ENCODE results near the gene TUFM. TPM values are rescaled to one million over a fixed set of nuclear protein-coding genes. Genes with fewer than 3 reads are reported as not detected.

The TUFM gene
- total and polyA plus RNA-seq, 2 experiments from 2014 or later = 192 to 248 TPM

- TF ChIP-seq REST (IDR thresholded peaks at IDR 0.05; ENCODE audit: unreplicated experiment) = no peak
- TF ChIP-seq ZNF114 (CRISPR knock-in tag; IDR thresholded peaks at IDR 0.05) = no peak
- no peak for TF ChIP-seq JUNB (IDR thresholded peaks at IDR 0.05; ENCODE audit: unreplicated experiment)
- TF ChIP-seq CTCF (conservative IDR thresholded peaks at IDR 0.05; ENCODE audit: low read depth in 2 of 2) = no peak
- no peak for TF ChIP-seq NANOG (IDR thresholded peaks at IDR 0.05; ENCODE audit: borderline replicate concordance)
- no peak for TF ChIP-seq ETS1 (IDR thresholded peaks at IDR 0.05)
- TF ChIP-seq POLR2AphosphoS5 (IDR thresholded peaks at IDR 0.05; ENCODE audit: low read depth) = no peak
Measured at GRCh38 chr16:28836761-28837064, 9.4 kb downstream of the TUFM start (continued).

- no peak overlapping the region for H3K4me3 ChIP-seq
- H2AFZ ChIP-seq = no peak overlapping the region
- peaks cover 25% of the 10 kb centered on the region for H3F3A ChIP-seq (replicated peaks; ENCODE audit: low read depth)
- Mint-ChIP-seq H3K27ac (no peak overlapping the region), H3K4me3 (no peak overlapping the region), H3K36me3 (ENCODE audit: low read depth) (peaks cover 85% of the 10 kb centered on the region), H3K27me3 (ENCODE audit: insufficient read depth, low read depth, poor library complexity) (peaks cover 17% of the 10 kb centered on the region), H3K9me3 (peaks cover 3% of the 10 kb centered on the region; the same call in 2 of the 3 replicates), H3K4me1 (no peaks in the 10 kb centered on the region; the same call in 2 of the 3 replicates)
- peaks cover 2% of the 10 kb centered on the region; the same call in 1 of the 2 replicates for H3K79me2 ChIP-seq (replicated peaks; ENCODE audit: insufficient read depth)
- peaks cover 12% of the 10 kb centered on the region for H4K20me1 ChIP-seq (replicated peaks; ENCODE audit: insufficient read depth)
- DNase-seq (ENCODE audit: low spot score) (no peak), ATAC-seq (peak; percentile 19)
- no peak overlapping the region for H3K27ac ChIP-seq (ENCODE audit: low read depth)
- no peaks in the 10 kb centered on the region for H3K9me2 ChIP-seq (ENCODE audit: insufficient read depth)
- TF ChIP-seq ZNF331 (CRISPR knock-in tag; IDR thresholded peaks at IDR 0.05; ENCODE audit: low read depth) (no peak), CREB1 (CRISPR knock-in tag; IDR thresholded peaks at IDR 0.05; ENCODE audit: low read depth) (no peak), EZH2 (IDR thresholded peaks at IDR 0.05; ENCODE audit: low read depth, unreplicated experiment) (no peak), CTCF (conservative IDR thresholded peaks at IDR 0.05; ENCODE audit: low read depth in 2 of 2) (peak in 1 of 2 experiments; percentile 17; a peak in 1 of 4 replicates)
- H3K27me3 ChIP-seq (ENCODE audit: insufficient read depth) = no peaks in the 10 kb centered on the region
- H3K36me3 ChIP-seq (ENCODE audit: insufficient read depth) = peaks cover 39% of the 10 kb centered on the region
- no peak overlapping the region for H3K4me2 ChIP-seq
- no peaks in the 10 kb centered on the region for H3K4me1 ChIP-seq (ENCODE audit: insufficient read depth)
Measured at GRCh38 chr16:28835864-28836760, 10.0 kb downstream of the TUFM start.
